HL-60 (cell line): ENCODE measurements around the gene ALDH3B1.

Source experiments
- CTCF ChIP-seq: IDR thresholded peaks from one replicate; pipeline ENCODE4 v1.5.1; 2011; ENCODE audit warnings: low read length, control low read depth, inconsistent platforms; ENCODE audit not compliant: insufficient read depth
- POLR2AphosphoS5 ChIP-seq: IDR thresholded peaks from 2 replicates; pipeline ENCODE4 v1.6.1; 2012; ENCODE audit warnings: low read depth
- SPI1 ChIP-seq: IDR thresholded peaks from 2 replicates; pipeline ENCODE4 v1.6.1; 2012; ENCODE audit warnings: low read depth, mild to moderate bottlenecking, borderline replicate concordance

- TF ChIP-seq CTCF, result no peak
- TF ChIP-seq POLR2AphosphoS5, result no peak
- TF ChIP-seq SPI1, result no peak
These were observed 10.4 kb downstream of the ALDH3B1 start for GRCh38 chr11:68020575-68020974.
